H9 (cell line): ENCODE results near the gene IRF2. TPM values are rescaled to one million over a fixed set of nuclear protein-coding genes. Genes with fewer than 3 reads are reported as not detected.
A peak's percentile ranks its signal among the peaks of the same experiment; 100 is the strongest.

Experiments
- DNase-seq: peaks from one replicate; pipeline ENCODE4 v3.0.0-alpha.2; 2017
- H2AFZ ChIP-seq: one replicate; pipeline ENCODE4 v1.6.1; 2013; ENCODE audit warnings: mild to moderate bottlenecking, low read length, control low read depth, moderate library complexity
- H2AK5ac ChIP-seq: 2 replicates; pipeline ENCODE4 v1.6.1; 2013; ENCODE audit warnings: low read length, control low read depth, mixed read lengths; ENCODE audit not compliant: insufficient read length
- H2BK120ac ChIP-seq: one replicate; pipeline ENCODE4 v1.6.1; 2013; ENCODE audit warnings: low read depth, mild to moderate bottlenecking, low read length, control low read depth, inconsistent platforms; ENCODE audit not compliant: poor library complexity, severe bottlenecking
- H2BK12ac ChIP-seq: 2 replicates; pipeline ENCODE4 v1.6.1; 2013; ENCODE audit warnings: low read length, control low read depth, mixed read lengths, low read depth; ENCODE audit not compliant: insufficient read length
- H2BK15ac ChIP-seq: 2 replicates; pipeline ENCODE4 v1.6.1; 2013; ENCODE audit warnings: low read depth, low read length, control low read depth
- H2BK20ac ChIP-seq: one replicate; pipeline ENCODE4 v1.6.1; 2013; ENCODE audit warnings: low read depth, mild to moderate bottlenecking, low read length, control low read depth, inconsistent platforms; ENCODE audit not compliant: poor library complexity, severe bottlenecking
- H2BK5ac ChIP-seq: 2 replicates; pipeline ENCODE4 v1.6.1; 2013; ENCODE audit warnings: low read length, control low read depth, mixed read lengths; ENCODE audit not compliant: insufficient read length
- H3K14ac ChIP-seq: 2 replicates; pipeline ENCODE4 v1.6.1; 2013; ENCODE audit warnings: low read length, control low read depth; ENCODE audit not compliant: insufficient read depth
- H3K18ac ChIP-seq: 2 replicates; pipeline ENCODE4 v1.6.1; 2013; ENCODE audit warnings: low read depth, mild to moderate bottlenecking, mixed read lengths, low read length, control low read depth; ENCODE audit not compliant: insufficient read length
- H3K23ac ChIP-seq: 2 replicates; pipeline ENCODE4 v1.6.1; 2013; ENCODE audit warnings: low read length, control low read depth, mixed read lengths, low read depth; ENCODE audit not compliant: insufficient read length
- H3K23me2 ChIP-seq: 2 replicates; pipeline ENCODE4 v1.6.1; 2013; ENCODE audit warnings: low read depth, mild to moderate bottlenecking, mixed read lengths, low read length, control low read depth; ENCODE audit not compliant: insufficient read length, poor library complexity, severe bottlenecking
- H3K27ac ChIP-seq: 2 replicates; pipeline ENCODE4 v1.5.1; 2013; ENCODE audit warnings: low read length, control low read depth, mixed read lengths, low read depth; ENCODE audit not compliant: insufficient read length
- H3K27me3 ChIP-seq: 2 replicates; pipeline ENCODE4 v1.6.1; 2013; ENCODE audit warnings: low read length, control low read depth, inconsistent platforms; ENCODE audit not compliant: insufficient read depth
- H3K4ac ChIP-seq: 2 replicates; pipeline ENCODE4 v1.6.1; 2013; ENCODE audit warnings: low read depth, mild to moderate bottlenecking, control low read depth, inconsistent platforms, low read length, moderate library complexity
- H3K4me1 ChIP-seq: 2 replicates; pipeline ENCODE4 v1.6.1; 2013; ENCODE audit warnings: low read length, control low read depth, inconsistent platforms; ENCODE audit not compliant: insufficient read depth
- H3K4me2 ChIP-seq: 2 replicates; pipeline ENCODE4 v1.6.1; 2013; ENCODE audit warnings: low read length, control low read depth, mixed read lengths; ENCODE audit not compliant: insufficient read length, insufficient read depth
- H3K56ac ChIP-seq: 2 replicates; pipeline ENCODE4 v1.6.1; 2013; ENCODE audit warnings: low read depth, mild to moderate bottlenecking, mixed read lengths, low read length, control low read depth; ENCODE audit not compliant: insufficient read length
- H3K79me1 ChIP-seq: 2 replicates; pipeline ENCODE4 v1.6.1; 2013; ENCODE audit warnings: low read depth, mild to moderate bottlenecking, moderate library complexity, low read length, control low read depth, inconsistent platforms; ENCODE audit not compliant: insufficient read depth, poor library complexity, severe bottlenecking
- H3K79me2 ChIP-seq: 2 replicates; pipeline ENCODE4 v1.6.1; 2013; ENCODE audit warnings: low read length, control low read depth, inconsistent platforms; ENCODE audit not compliant: insufficient read depth
- H3K9ac ChIP-seq: 2 replicates; pipeline ENCODE4 v1.6.1; 2013; ENCODE audit warnings: low read length, control low read depth, mixed read lengths; ENCODE audit not compliant: insufficient read length; ENCODE audit errors: extremely low read depth
- H3K9me3 ChIP-seq: one replicate; pipeline ENCODE4 v1.6.1; 2013; ENCODE audit warnings: low read depth, low read length, inconsistent platforms; ENCODE audit not compliant: control insufficient read depth
- H3T11ph ChIP-seq: one replicate; pipeline ENCODE4 v1.6.1; 2013; ENCODE audit warnings: mild to moderate bottlenecking, low read length, control low read depth, inconsistent platforms
- H4K20me1 ChIP-seq: one replicate; pipeline ENCODE4 v1.6.1; 2013; ENCODE audit not compliant: control insufficient read depth, insufficient read length, insufficient read depth
- H4K5ac ChIP-seq: 2 replicates; pipeline ENCODE4 v1.6.1; 2013; ENCODE audit warnings: low read depth, mild to moderate bottlenecking, mixed read lengths, low read length, control low read depth; ENCODE audit not compliant: insufficient read length
- H4K8ac ChIP-seq: replicated peaks from 2 replicates; pipeline ENCODE4 v1.6.1; 2013; ENCODE audit warnings: low read length, control low read depth, mixed read lengths, low read depth; ENCODE audit not compliant: insufficient read length
- H4K91ac ChIP-seq: 2 replicates; pipeline ENCODE4 v1.6.1; 2013; ENCODE audit warnings: low read depth, mild to moderate bottlenecking, moderate library complexity, mixed read lengths, low read length, control low read depth; ENCODE audit not compliant: insufficient read length
- H3K27ac Mint-ChIP-seq, 3 experiments: 2 replicates in 2 of 3; 3 replicates in 1 of 3; pipeline ENCODE4 v1.8.0; 2020 to 2021; ENCODE audit warnings: mixed read lengths in 3 of 3, mild to moderate bottlenecking in 1 of 3, moderate library complexity in 1 of 3
- H3K27me3 Mint-ChIP-seq: 2 replicates; pipeline ENCODE4 v1.8.0; 2021; ENCODE audit warnings: low read depth, mild to moderate bottlenecking, moderate library complexity, mixed read lengths
- H3K36me3 Mint-ChIP-seq, 3 experiments: 2 replicates in 2 of 3; 3 replicates in 1 of 3; pipeline ENCODE4 v1.8.0; 2020 to 2021; ENCODE audit warnings: low read depth in 3 of 3, mixed read lengths in 3 of 3; ENCODE audit not compliant: insufficient read depth in 1 of 3
- H3K4me1 Mint-ChIP-seq, 2 experiments: 2 replicates each; pipeline ENCODE4 v1.8.0; 2020; ENCODE audit warnings: mixed read lengths in 2 of 2
- H3K4me3 Mint-ChIP-seq, 2 experiments: 2 replicates in 1 of 2; 3 replicates in 1 of 2; pipeline ENCODE4 v1.8.0; 2020 to 2021; ENCODE audit warnings: mild to moderate bottlenecking in 2 of 2, mixed read lengths in 2 of 2, moderate library complexity in 1 of 2
- H3K9me3 Mint-ChIP-seq, 2 experiments: 2 replicates in 1 of 2; 3 replicates in 1 of 2; pipeline ENCODE4 v1.8.0; 2020; ENCODE audit warnings: mild to moderate bottlenecking in 2 of 2, mixed read lengths in 2 of 2, moderate library complexity in 1 of 2
- CTCF ChIP-seq: fragments of 200-600 bp; sonication (generic); conservative IDR thresholded peaks from 3 replicates; pipeline ENCODE4 v1.8.0; 2021; ENCODE audit warnings: antibody characterized with exemption, mild to moderate bottlenecking
- WGBS: extraction: QIAGEN DNeasy Blood & Tissue Kit; methylation state at CpG from one replicate; pipeline ENCODE4 v1.1.7; 2013; ENCODE audit warnings: missing lambda C conversion rate, low lambda C conversion rate, mixed read lengths; ENCODE audit not compliant: insufficient read length; ENCODE audit errors: extremely low coverage; 5-methylcytosine and 5-hydroxymethylcytosine counted together
- total RNA-seq: library from RNA; stranded (reverse); gene quantifications from 2 replicates; pipeline ENCODE4 v1.2.1, GENCODE V29; 2021

Gene IRF2
- total RNA-seq, 1 experiment from 2014 or later, result 13.5 TPM

- Histone ChIP-seq H3K23me2 (no peaks in the 10 kb centered on the region), H4K20me1 (no peaks in the 10 kb centered on the region), H2BK15ac (no peak overlapping the region), H3K79me1 (no peaks in the 10 kb centered on the region), H3K79me2 (no peaks in the 10 kb centered on the region), H3K14ac (peak overlapping the region; percentile 64; the same call in 1 of the 2 replicates), H3K27me3 (no peaks in the 10 kb centered on the region), H3K23ac (no peak overlapping the region), H3K4me1 (peaks cover 33% of the 10 kb centered on the region), H3K9ac (no peak overlapping the region), H2AFZ (no peak overlapping the region), H3K9me3 (no peaks in the 10 kb centered on the region), H2BK5ac (no peak overlapping the region), H4K91ac (no peak overlapping the region), H3K18ac (no peak overlapping the region), H4K5ac (no peak overlapping the region), H2AK5ac (no peak overlapping the region), H3K27ac (peak overlapping the region; percentile 86), H3K56ac (no peak overlapping the region), H3K4me2 (peak overlapping the region; percentile 40), H4K8ac (no peak overlapping the region), H3K4ac (no peak overlapping the region), H2BK12ac (no peak overlapping the region), H2BK120ac (no peak overlapping the region), H2BK20ac (no peak overlapping the region), H3T11ph (no peak overlapping the region)
- TF ChIP-seq CTCF, result no peak
- Mint-ChIP-seq H3K27me3 (no peaks in the 10 kb centered on the region; the same call in 1 of the 2 replicates), H3K27ac (peak overlapping the region; percentile 59 to 94 (median 84)), H3K9me3 (no peaks in the 10 kb centered on the region), H3K36me3 (peaks cover 15 to 18% (median 16%) of the 10 kb centered on the region in 3 experiments), H3K4me3 (peak overlapping the region in 1 of 2 experiments; percentile 32; a peak in 3 of 5 replicates), H3K4me1 (peaks cover 86 to 90% of the 10 kb centered on the region in 2 experiments)
- DNase-seq, result peak; percentile 81
- no CpG with 5 or more reads among the region's 10 CpGs for WGBS
Measured at GRCh38 chr4:184386271-184386781, 88.0 kb downstream of the IRF2 start.
